SK-N-SH treated with all-trans-retinoic acid at 6 μM for 48 hours (cell line): ENCODE results near the gene TMEM217.

Source experiments
- RARB ChIP-seq: fragments of 250-450 bp; sonication (Bioruptor Pico); IDR thresholded peaks from 2 replicates; pipeline ENCODE4 v1.8.0; 2021; ENCODE audit warnings: mild to moderate bottlenecking, moderate library complexity
- ZFP30 ChIP-seq: fragments of 450-650 bp; formaldehyde crosslinking; IDR thresholded peaks from 2 replicates; pipeline ENCODE4 v1.5.0; 2022; ENCODE audit warnings: mild to moderate bottlenecking, moderate library complexity
- ZNF565 ChIP-seq: fragments of 450-650 bp; formaldehyde crosslinking; conservative IDR thresholded peaks from 2 replicates; pipeline ENCODE4 v1.5.0; 2020; ENCODE audit warnings: low read depth, mild to moderate bottlenecking, moderate library complexity

- TF ChIP-seq RARB (CRISPR knock-in tag) = no peak
- TF ChIP-seq ZNF565 (CRISPR knock-in tag) = no peak
- TF ChIP-seq ZFP30 (CRISPR knock-in tag) = no peak
Observed at GRCh38 chr6:37260040-37260439, 2.1 kb upstream of the TMEM217 start.
